PC-9 (cell line): Measurements from ENCODE around the gene ANKLE1.

ENCODE experiments used
- EZH2 ChIP-seq: fragments of 200-600 bp; sonication (generic); IDR thresholded peaks from 2 replicates; pipeline ENCODE4 v1.8.0; 2017; ENCODE audit warnings: antibody characterized with exemption, low read depth
- TF ChIP-seq, protein P1 (sequence below): fragments of 200-600 bp; sonication (generic); conservative IDR thresholded peaks from 2 replicates; pipeline ENCODE4 v1.6.1; 2017; ENCODE audit warnings: mixed run types, antibody characterized with exemption, mild to moderate bottlenecking, moderate library complexity

DNA sequence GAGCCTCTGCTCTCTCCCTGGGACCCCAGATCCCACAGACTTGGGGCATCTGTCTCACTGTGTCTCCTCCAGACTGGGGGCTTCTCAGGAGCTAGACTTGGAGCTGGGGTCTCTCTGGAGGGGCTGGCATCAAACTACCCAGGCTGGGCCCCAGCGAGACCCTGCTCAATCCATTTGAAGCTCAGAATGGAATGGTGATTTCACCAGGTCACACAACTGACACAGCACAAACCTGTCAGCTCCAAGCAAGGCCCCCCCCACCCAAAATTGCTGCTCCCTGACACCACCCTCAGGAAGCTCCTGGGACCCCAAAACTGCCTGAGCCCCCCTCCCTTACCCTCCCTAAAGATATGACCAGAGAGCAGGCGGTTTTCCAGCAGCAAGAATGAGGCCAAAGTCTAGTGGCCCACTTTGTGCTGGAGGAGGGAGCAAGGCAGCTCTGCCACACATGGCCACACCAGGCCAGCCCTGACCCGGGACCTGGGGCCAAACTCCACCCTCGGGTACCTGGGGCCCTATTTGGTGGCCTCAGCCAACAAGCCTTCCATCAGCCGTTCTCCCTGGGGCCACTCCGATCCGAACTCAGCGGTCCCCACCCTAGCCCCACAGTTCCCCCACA, 38.4 kb upstream of the ANKLE1 start:
- TF ChIP-seq, protein P1, sequence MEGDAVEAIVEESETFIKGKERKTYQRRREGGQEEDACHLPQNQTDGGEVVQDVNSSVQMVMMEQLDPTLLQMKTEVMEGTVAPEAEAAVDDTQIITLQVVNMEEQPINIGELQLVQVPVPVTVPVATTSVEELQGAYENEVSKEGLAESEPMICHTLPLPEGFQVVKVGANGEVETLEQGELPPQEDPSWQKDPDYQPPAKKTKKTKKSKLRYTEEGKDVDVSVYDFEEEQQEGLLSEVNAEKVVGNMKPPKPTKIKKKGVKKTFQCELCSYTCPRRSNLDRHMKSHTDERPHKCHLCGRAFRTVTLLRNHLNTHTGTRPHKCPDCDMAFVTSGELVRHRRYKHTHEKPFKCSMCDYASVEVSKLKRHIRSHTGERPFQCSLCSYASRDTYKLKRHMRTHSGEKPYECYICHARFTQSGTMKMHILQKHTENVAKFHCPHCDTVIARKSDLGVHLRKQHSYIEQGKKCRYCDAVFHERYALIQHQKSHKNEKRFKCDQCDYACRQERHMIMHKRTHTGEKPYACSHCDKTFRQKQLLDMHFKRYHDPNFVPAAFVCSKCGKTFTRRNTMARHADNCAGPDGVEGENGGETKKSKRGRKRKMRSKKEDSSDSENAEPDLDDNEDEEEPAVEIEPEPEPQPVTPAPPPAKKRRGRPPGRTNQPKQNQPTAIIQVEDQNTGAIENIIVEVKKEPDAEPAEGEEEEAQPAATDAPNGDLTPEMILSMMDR, result no peak
- TF ChIP-seq EZH2, result no peak
